Stimulated activated CD8-positive, alpha-beta memory T cell treated with anti-CD3 and anti-CD28 coated beads, Interleukin-7, amount 100 ng/mL, for 1 hour (primary cell): ENCODE measurements around the gene POU3F3.

Experiments
- DNase-seq, 2 donors: peaks; one replicate each; pipeline ENCODE4 v3.0.0-alpha.2; 2020; ENCODE audit warnings: low read depth in 2 of 2

POU3F3 gene

GRCh38 chr2:104860451-104860790 lies 6.5 kb downstream of the POU3F3 start:
- DNase-seq = no peak

- no peak for DNase-seq
Measured at GRCh38 chr2:104861351-104862057, 7.6 kb downstream of the POU3F3 start.

GRCh38 chr2:104862058-104862941 lies 8.4 kb downstream of the POU3F3 start:
- DNase-seq = no peak

GRCh38 chr2:104863146-104863467 lies 9.2 kb downstream of the POU3F3 start:
- no peak for DNase-seq

DNA sequence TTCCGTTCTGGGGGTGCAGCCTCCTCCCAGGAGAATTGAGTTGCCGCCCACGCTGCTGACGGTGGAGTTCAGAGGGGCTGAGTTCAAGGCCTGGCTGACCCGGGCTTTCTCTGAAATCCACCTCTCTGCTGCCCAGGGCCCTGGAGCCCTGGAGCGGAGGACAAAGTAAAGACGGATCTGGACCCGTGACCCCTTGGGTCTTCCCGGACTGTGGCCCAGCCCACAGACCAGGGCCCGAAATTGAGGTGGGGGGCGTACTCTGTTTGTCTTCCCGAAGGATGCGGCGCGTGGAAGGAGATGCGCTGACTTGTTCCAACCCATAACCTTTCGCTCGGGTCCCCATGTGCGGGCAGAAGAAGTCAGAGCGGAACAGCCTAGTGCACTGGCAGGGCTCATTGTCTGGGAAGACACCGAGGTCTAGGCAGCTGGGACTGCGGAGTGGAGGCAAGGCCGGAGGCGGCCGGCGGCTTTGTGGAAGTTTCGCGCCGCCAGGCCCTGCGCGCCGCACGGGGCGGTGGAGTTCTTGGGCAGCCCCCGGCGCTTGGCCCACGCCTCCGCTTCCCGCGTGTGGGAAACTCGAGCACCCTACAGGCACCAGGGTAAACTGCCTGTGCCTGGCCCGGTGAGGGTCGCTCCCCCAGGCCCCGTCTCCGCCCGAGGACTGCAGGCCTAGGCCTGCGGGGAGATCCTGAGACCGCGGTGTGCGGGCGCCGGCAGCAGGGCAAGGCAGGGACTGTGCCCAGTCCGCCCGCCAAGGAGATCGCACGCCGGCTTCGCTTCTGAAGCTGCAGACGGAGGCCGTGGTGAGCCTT lies 9.8 kb downstream of the POU3F3 start:
- DNase-seq = no peak

DNA sequence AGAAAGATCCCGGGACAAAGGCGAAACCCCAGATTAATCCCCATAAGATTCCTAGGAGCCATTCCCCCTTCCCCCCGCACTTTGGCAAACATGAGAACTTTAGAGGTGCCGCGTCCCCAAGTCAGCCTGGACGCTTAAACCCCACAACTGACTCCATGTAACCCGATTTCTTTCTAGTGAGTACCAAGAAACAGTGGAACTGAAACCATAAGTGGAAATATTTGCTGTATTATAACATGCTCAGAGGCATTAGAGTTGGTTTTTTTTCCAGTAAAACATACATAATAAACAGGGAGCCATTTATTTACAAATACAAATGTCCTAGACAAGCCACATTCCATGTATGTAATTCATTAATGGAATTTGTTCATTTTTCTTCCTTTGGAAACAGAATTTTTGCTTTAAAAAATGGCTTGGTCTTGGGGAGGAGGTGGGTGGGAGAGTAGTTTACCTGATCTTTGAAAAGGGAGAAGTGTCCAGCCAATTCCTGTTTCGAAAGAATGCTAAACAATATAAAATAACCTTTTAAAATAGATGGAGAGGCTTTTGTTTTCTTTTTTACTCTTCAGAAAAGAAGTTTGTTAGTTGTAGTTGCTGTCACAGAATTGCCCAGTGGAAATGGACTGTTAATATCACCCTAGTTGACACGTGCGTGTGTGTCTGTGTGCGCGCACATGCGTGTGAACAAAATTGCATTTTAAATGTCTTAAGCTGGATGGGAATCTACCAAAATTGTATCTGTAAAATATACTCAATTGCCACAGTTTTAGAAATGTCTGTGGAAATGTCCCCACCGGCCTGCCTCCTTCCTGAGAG lies 10.6 kb downstream of the POU3F3 start:
- DNase-seq = no peak

GRCh38 chr2:104865096-104865470 lies 11.2 kb downstream of the POU3F3 start:
- DNase-seq = no peak

DNA sequence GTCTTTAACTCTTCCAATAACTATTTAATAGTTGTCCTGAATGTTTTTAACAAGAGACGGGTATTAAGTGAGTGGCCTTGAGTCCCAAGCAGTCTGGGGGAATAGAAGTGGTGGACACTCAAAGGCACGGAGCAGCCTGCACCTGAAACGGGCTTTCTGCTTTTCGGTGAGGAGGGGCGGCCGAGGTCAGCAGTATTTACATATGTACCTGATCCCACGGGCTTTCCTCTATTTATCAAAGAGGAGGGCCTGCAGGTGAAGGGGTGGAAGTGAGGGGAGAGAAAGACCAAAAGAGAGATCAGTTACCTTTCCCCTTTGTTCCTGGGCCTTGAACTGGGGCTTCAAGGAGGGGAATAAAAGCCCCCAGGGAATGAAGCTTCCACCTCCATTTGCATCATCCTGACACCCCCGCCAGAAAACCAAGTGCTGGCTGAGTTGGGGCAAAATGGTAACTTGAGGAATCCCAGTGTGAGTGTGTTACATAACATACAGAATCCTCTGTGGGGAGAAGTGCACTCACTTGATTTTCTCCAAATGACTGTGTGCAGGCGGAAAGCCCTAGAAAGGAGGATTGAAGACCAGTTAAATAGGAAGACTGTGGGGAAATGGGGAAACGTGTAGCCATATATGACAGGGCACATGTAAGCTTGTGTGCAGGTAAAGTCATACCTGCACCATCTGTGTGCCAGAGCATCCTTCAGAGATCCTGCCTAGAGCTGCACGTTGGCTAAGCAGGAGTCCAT lies 12.4 kb downstream of the POU3F3 start:
- no peak for DNase-seq

GRCh38 chr2:104866883-104867812 lies 13.2 kb downstream of the POU3F3 start:
- DNase-seq = no peak

DNA sequence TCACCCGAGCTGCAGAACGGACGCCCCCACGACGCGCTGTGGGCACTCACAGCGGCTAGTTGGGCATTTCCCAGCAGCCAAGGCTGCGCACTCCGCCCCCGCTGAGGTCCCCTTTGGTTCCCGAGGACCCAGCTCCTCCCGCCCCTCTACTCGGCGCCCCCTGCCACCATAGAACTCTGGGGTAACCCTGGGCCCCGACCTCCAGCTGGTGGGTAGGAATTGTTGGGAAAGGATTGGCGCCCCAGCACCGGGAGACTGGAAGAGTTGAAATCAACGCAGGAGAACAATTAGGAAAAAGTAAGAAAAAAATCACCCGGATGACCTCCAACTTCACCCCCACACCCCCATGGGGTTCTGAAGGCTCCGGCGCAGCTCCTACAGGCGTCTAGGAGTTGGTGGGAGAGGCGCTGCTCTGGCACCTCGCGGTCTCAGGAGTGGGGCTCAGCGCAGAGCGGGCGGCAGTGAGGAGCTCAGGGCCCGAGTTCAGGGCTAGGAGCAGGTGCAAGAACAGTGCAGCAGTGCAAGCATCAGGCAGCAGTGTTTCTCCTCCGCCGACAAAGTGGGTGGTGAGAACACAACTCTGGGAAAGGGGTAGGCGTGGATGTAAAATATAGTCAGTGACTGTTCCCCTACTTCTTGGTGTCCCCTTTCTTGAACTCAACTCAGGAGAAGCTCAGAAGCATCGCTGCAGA lies 14.0 kb downstream of the POU3F3 start:
- no peak for DNase-seq

DNA sequence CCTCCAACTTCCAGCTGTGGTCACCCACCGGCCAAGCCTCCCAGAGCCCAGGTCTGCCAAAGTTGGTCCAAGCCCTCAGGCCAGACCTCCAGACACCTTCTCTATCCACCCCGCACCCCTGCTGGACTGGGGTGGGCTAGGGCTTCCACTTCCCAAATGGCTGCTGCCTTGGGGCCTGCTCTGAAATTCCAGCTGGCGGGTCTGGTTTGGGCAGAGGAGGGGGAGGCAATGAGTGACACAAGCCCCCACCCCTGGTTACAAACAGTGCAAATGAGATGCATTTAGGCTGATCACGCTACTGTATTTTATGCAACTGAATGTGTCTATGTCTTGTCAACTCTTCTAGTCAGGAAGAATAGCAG lies 14.6 kb downstream of the POU3F3 start:
- no peak for DNase-seq

DNA sequence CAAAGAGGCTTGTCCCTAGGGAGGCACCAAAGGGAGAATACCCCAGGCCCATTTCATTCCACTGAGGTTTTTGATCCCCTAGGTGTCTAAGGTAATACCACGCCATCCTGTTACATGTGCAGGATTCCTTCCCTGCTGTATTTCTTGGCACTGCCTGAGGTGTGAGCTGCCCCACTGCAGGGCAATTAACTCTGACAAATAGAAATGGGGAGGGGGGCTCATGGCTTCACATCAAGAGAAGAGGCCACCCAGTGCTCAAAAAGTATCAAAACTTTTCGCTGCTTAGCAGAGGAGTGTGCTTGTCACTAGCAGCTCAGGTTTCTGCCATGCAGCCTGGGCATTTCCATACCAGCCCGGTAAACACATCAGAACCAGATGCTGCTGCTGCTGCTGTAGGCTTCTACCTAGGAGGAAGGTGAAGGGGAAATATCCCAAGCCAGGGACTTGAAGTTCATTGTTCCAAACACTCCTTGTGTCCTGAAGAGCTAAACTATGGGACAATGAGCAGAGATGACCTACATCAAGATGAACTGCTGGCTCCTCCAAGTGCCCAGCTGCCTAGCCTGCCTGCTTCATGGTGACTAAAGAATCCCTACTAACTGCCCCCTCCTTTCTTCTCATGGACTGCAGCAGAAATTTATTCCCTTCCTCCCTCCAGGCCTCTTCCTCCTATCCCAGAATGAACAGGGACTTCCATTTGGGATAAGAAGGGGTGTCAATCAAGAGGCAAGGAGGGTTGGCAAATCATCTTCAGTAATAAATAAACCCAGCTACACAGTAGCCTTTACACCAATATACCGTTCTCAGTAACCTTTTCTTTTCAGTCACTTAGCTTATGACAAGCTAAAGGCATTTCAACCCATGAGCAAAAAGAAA lies 16.4 kb downstream of the POU3F3 start:
- DNase-seq = no peak

DNA sequence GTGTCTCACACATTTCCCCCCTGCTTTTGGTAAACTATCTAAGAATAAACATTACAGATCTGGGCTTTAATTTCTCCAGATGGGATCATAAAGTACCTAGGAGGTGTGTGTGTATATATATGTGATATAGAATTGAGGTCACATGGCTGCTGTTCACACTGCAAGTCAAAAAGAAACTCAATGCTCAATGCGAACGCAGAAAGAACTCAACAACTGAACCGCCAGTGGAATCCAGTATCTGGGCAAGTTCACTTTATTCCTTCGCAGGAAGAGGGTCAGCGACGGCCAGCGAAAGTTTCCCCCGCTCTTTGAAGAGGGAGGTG lies 17.7 kb downstream of the POU3F3 start:
- DNase-seq = no peak

GRCh38 chr2:104871972-104872865 lies 18.3 kb downstream of the POU3F3 start:
- DNase-seq = no peak

GRCh38 chr2:104872866-104873688 lies 19.2 kb downstream of the POU3F3 start:
- DNase-seq = no peak

DNA sequence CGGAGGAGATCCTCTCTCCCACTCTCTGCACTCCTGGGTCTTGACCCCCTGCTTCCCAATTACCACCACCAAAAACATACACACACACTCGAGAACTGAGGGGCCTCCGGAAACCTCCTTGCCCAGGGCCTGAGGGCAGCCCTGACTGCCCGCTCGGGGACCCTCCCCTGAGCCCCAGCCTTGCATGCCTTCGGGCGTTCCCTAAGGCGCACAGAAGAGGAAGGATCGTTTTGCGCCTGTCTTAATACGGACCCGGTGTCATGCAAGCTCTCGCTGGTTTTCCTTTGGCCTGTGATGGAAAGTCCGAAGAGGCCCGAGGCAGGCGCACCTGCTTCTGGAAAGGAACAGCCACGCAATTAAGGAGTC lies 19.8 kb downstream of the POU3F3 start:
- DNase-seq = no peak

DNA sequence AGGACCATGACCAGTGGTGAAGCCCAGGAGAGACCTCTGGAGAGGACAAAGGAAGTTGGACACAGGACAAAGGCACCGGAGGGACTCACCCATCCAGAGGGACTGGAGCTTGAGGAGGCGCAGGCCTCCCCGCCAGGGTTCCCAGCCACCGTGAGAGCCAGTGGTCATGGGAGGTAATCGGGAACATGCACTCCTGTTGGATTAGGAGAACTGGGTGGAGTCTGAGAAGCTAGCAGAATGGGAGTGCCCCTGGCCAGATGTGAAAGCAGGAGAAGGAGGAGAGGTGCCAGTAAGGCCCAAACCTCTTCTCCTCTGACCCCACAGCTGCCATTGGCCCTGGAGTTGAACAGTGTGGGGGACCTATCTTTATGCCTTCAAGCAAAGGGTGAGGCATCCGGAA lies 20.3 kb downstream of the POU3F3 start:
- no peak for DNase-seq
